HG02610 (cell line): Measurements from ENCODE around the gene REN.

Source experiments
- ATAC-seq: cut with Tn5 transposase; IDR thresholded peaks from one replicate; pipeline ENCODE4 v1.9.1; 2021; ENCODE audit warnings: mild to moderate bottlenecking, moderate library complexity; ENCODE audit not compliant: unreplicated experiment

REN gene

GRCh38 chr1:204191456-204191855 is 25.3 kb upstream of the REN start:
- no peak for ATAC-seq

DNA sequence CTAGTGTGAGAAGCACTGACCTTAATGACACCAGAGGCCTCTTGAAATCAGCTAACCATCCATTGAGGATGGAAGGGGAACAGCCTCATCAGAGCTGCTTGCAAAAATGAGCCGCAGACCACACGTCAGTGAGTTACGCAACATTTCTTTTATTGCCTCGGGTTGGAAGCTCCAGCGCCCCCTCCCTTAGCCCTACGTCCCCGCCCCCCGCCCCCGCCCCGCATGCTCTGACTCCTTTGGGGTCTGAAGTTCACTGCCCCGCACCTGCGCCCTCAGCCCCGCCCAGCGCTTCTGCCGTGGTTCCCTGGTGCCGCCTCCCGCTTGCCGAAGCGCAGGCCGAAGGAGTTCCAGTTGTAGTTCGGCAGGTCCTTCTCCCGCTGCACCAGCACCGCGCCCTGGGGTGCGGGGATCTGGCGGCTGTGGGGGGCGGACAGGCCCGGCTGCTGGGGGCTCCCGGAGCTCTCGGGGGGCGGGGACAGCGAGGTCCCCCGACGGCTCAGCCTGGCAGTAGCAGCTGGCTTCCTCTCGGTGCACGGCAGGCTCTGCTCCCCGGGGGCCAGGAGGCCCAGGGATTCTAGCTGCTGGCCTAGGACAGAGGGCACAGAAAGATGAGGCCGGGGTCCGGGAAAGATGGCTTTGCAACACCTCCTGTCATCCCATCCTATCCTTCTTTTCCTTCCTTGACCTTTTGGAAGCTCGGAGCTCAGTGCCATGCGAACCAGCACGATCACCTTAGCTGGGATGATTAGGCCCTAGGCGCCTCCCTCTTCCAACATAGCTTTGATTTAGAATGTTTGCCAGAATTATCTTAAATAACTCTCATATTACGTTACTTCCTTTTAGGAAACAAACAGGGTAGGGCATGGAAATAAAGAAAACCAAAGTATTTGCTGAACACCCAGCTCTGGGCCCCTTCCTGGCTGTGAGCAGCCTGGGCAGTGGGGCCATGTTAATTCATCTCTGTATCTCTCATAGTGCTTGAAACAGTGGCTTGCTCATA is 24.4 kb upstream of the REN start:
- ATAC-seq: no peak

- ATAC-seq: no peak
Observed at GRCh38 chr1:204188959-204189639, 23.0 kb upstream of the REN start.

GRCh38 chr1:204186597-204186996 is 20.5 kb upstream of the REN start:
- no peak for ATAC-seq

DNA sequence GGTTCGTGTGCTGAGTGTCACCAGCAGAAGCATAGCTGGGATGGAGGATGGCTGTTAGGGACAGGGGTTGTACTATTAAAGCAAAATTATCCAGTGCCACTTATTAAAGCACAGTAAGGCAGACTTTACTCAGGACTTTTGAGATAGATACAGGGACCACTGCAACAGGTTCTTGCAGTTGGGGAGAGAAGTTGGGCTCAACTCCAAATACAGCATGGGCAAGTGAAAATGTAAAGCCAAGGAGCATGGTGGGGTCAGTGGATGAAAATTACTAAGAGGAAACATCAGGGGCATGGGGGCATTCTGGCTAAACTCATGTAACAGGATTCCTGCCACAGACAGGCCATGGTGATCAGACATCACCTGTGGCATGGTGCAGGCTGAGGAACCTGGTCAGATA is 15.0 kb upstream of the REN start:
- ATAC-seq: no peak

GRCh38 chr1:204180133-204180532 is 14.0 kb upstream of the REN start:
- no peak for ATAC-seq

DNA sequence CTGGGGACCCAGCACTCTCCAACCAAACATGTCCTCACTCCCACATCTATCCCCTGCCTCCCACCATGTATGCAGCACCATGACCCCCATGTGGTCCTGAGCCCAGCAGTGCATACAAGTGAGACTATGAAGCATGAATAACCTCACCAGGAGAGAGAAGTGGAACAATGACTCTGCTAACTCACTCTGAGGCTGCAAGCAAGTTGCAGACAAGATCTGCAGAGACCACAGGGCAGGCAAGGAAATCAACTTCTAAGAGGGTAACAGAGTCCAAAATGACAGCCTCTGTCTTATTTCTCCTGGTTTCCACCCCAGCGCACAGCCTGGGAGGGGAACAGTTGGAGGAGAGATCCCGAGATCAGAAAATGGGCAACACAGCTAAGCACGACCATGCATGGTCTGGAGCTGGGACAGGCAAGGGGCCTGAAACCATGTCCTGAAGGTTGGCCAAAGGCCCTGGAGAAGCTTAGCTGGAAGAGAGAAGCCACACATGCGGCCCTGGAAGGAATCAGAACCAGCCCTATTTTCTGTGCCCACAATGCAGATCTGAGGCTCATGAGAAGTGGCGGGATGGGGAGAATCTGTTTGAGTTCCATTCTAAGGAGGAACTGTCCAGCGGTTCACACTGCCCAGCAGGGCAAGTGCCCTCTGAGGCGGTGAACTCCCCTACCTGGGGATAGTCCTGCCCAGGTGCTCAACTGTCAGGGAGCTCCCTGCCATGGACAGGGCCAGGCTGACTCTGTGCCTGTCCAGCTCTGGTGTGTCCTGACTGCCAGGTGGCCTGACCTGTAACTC is 12.5 kb upstream of the REN start:
- no peak for ATAC-seq

- ATAC-seq: no peak
Observed at GRCh38 chr1:204177133-204177532, 11.0 kb upstream of the REN start.

DNA sequence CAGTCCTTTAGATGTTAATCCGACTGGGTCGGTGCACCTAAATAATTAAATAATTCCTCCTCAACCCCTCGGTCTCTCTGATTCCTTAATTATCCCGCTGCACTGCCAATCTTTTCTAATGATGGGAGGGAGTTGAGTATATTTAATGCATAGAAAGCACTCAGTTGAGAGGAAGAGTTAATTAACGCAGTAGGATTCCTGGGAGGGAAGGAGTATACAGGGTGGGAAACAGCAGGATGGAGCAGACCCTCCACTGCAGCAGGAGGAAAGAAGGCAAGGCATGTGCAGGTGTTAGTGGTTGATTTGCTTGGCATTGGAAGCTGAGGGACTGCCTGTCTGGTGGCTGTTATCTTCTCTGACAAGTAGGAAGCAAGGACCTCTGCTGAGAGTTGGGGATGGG is 9.9 kb upstream of the REN start:
- ATAC-seq: no peak

DNA sequence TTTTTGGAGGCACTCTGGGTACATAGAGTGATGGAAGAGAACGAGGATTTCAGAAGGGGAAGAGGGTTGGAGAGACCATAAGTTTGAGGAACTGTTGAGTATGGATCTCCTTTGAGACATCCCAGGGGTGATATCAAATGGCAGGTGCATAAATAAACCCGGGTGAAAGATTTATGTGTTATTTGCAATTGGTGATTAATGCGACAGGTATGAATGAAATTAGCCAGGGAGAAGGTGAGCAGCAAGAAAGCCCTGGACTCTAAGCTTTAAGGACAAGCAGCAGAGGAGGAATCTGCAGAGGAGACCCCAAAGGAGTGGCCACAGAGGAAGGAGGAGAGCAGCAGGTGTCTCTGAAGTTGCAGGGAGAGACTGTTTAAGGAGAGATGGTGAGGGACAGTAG is 8.8 kb upstream of the REN start:
- no peak for ATAC-seq

DNA sequence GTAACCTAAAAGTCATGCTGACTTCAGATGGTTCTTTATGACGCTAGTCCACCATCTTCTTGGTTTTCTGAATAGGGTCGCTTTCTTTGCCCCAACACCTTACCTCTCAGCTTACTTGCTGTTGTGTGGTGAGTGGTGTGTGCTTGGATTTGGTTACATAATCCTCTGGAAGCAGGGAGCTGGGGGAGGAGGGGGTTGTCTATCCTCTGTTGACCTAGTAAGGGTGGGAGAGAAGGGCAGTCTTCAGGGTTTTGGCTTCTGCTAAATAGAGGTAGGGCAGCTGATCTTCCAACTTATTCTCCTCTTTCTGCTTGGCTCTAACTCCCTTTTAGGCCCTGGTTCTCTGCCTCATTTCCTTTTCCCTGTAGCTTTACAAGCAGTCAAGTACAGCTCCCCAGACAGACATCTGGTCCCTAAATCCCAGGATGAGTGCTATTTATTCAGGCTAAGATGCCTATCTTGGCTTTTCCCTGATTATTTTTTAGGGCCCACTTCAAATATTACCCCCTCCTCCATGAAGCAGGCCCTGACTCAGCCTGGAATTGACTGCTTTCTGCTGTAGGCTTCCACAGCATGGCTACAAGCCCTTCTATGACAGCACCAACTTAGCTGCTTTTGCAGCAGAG is 6.4 kb upstream of the REN start:
- no peak for ATAC-seq

DNA sequence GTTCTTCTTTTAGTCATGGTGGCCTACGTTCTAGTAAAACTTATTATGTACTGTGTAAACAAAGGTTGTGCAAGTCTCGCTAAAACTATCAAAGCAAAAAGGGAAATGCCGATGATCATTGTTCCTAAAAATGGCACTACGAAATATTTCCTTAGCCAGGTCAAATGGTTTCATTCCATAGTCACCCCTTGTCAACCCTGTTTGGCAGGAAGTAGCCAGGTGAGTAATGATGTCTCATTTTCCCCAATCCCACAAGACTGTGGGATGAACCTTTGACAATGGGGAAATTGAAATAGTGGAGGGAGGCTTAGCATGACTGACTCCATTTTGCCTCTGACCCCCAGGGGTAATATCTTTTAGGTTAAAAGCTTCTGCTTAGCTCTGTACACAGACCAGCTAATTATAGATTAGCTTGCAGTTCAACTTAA is 5.6 kb upstream of the REN start:
- no peak for ATAC-seq

- ATAC-seq: no peak
Observed at GRCh38 chr1:204170494-204171155, 4.5 kb upstream of the REN start.

GRCh38 chr1:204169858-204170257 is 3.7 kb upstream of the REN start:
- ATAC-seq: no peak

DNA sequence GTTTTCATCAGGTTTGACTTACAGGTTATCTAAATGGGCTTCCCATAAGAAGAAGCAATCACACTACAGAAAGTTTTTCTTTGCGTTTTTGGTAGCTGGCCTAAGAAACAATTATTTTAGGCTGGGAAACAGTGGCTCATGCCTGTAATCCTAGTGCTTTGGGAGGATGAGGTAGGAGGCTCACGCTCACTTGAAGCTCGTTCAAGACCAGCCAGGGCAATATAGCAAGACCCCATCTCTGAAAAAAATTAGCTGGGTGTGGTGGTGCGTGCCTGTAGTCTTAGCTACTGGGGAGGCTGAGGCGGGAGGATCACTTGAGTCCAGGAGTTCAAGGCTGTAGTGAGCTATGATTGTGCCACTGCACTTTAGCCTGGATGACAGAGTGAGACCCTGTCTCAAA is 1.6 kb upstream of the REN start:
- ATAC-seq: no peak

- no peak for ATAC-seq
Observed at GRCh38 chr1:204162494-204163074, 3.6 kb downstream of the REN start.

- no peak for ATAC-seq
Observed at GRCh38 chr1:204161609-204162493, 4.3 kb downstream of the REN start.

DNA sequence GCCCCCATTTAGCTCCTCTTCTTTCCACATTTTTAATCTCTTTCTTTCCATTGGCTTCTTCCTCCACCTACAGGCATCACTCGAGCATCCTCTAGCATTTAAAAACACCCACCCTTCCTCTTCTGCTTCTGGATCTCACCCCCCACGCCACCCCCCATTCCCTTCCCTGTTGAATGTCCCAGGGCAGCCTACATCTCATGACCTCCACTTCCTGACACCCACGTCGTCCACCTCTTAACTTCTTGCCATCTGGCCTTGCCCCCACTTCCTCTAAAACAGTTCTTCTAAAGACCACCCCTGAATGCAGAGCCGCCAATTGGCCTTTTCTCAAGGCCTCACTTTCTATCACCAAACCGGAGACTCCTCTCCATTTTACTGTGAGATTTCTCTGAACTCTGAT is 8.2 kb downstream of the REN start:
- no peak for ATAC-seq

DNA sequence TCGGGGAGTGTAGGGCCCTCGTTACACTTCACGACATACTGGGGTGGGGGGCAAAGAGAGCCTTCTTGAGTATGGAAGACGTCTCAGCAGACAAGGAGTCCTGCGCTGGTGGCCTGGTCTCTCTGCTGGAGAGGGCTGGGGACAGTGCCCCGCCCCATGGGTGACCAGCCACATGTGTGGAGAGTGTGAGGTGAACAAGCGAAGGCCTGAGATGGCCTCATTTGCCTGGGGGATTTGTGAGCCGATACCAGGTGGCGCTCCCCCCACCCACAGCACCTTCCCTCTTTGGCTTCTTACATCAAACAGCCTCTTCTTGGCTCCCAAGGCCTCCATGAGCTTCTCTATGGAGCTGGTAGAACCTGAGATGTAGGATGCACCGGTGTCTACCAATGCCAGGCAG is 10.3 kb downstream of the REN start:
- no peak for ATAC-seq
